ENCODE data around the gene CALN1.

CALN1 gene

DNA sequence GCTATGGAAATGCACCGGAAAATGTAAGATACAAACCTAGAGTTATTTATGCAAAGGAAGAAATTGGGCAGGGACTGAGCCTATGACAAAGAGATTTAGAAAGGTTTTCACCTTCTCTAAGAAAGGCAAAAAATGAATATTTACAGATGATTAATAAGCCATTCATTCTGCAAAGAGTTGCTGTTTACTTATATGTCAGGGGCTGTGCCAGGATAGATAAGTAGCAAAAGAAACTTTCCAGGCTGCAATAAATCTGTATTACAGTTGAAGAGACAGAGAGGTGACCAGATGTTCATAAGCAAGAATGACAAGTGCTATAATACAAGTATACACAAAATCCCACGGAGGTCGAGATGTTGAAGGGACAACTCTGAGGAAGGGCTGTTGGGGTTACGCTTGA is 299.6 kb downstream of the CALN1 start:
- 96% methylated on average over 4 of the region's 4 CpGs for WGBS (ENCODE audit: insufficient coverage)
- no peak overlapping the region for H3K27ac ChIP-seq (ENCODE audit: insufficient read depth in 1 of 2, low read depth in 1 of 2, low read length in 2 of 2, poor library complexity in 1 of 2, severe bottlenecking in 2 of 2)
- H3K27me3 ChIP-seq (replicated peaks in 2 of 5; ENCODE audit: control insufficient read depth in 4 of 5, insufficient read depth in 5 of 5, low read length in 4 of 5), result no peaks in the 10 kb centered on the region
- H3K36me3 ChIP-seq (ENCODE audit: control insufficient read depth in 4 of 4, insufficient read depth in 4 of 4, low read length in 3 of 4), result peaks cover 0 to 11% (median 3%) of the 10 kb centered on the region in 4 experiments
- no peak for DNase-seq
- H3K9me3 ChIP-seq (ENCODE audit: control extremely low read depth in 1 of 5, control insufficient read depth in 4 of 5, insufficient read depth in 2 of 5, low read depth in 1 of 5, low read length in 4 of 5), result peaks cover 1 to 13% (median 5%) of the 10 kb centered on the region in 5 experiments
- no peak overlapping the region for H3K4me3 ChIP-seq (ENCODE audit: control insufficient read depth in 1 of 7, extremely low read depth in 1 of 7, insufficient read depth in 4 of 7, low read depth in 2 of 7, low read length in 6 of 7)
- CTCF ChIA-PET, result interaction anchor here (1.0 kb wide), 1 partner anchor 10 kb away, joined by 5 read pairs; no protein-coding TSS in a partner anchor
- no peaks in the 10 kb centered on the region for H3K4me1 ChIP-seq (ENCODE audit: control extremely low read depth in 1 of 4, control insufficient read depth in 4 of 4, insufficient read depth in 4 of 4, low read length in 3 of 4)
- POLR2A ChIA-PET, result no interaction called here

DNA sequence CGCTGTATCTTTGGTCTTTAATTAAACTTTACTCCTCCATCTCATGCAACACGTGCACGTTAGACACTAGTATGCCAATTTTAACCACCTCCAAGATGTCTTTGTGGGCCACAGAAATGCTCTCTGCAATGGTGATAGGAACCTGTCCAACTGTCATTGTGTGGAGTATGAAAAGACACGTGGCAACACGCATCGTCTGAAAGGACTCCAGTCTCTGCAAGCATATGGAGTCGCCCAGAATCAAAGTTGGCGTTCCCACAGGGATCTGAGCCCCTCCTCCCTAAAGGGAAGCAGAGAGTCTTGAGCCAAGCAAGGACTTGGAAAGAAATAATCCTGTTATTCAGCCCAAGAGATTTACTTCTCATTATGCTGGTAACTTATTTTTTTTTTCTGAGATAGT is 301.1 kb downstream of the CALN1 start:
- Histone ChIP-seq H3K4me3 (ENCODE audit: control insufficient read depth in 1 of 7, extremely low read depth in 1 of 7, insufficient read depth in 4 of 7, low read depth in 2 of 7, low read length in 6 of 7) (no peak overlapping the region), H3K36me3 (ENCODE audit: control insufficient read depth in 4 of 4, insufficient read depth in 4 of 4, low read length in 3 of 4) (peaks cover 0 to 9% (median 3%) of the 10 kb centered on the region in 4 experiments), H3K27me3 (replicated peaks in 2 of 5; ENCODE audit: control insufficient read depth in 4 of 5, insufficient read depth in 5 of 5, low read length in 4 of 5) (no peaks in the 10 kb centered on the region), H3K27ac (ENCODE audit: insufficient read depth in 1 of 2, low read depth in 1 of 2, low read length in 2 of 2, poor library complexity in 1 of 2, severe bottlenecking in 2 of 2) (no peak overlapping the region), H3K4me1 (ENCODE audit: control extremely low read depth in 1 of 4, control insufficient read depth in 4 of 4, insufficient read depth in 4 of 4, low read length in 3 of 4) (peaks cover 0 to under 1% (median 0%) of the 10 kb centered on the region in 4 experiments), H3K9me3 (ENCODE audit: control extremely low read depth in 1 of 5, control insufficient read depth in 4 of 5, insufficient read depth in 2 of 5, low read depth in 1 of 5, low read length in 4 of 5) (peaks cover 1 to 13% (median 5%) of the 10 kb centered on the region in 5 experiments)
- ChIA-PET CTCF (no interaction called here), POLR2A (no interaction called here)
- 98% methylated on average over 6 of the region's 8 CpGs for WGBS (ENCODE audit: insufficient coverage)
- no peak for DNase-seq

DNA sequence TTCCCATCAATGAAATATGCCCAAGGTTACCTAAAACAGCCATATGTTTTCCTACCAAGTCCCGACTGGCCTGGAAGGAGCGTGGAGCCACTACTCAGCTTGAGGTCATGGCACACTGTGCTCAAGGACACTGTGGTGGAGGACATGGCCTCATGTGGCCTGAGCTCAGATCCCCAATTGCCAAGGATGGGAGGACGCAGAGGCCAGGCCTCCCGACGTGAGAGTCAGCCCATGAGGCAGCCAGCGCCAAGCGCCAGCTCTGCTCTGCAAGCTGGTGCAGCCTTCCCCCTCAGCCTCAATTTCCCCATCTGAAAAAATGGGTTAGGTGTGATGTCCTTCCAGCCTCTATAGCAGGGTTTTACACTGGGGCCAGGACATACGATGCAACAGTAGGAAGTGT is 302.6 kb downstream of the CALN1 start:
- DNase-seq, result no peak
- ChIA-PET CTCF (no interaction called here), POLR2A (no interaction called here)
- Histone ChIP-seq H3K4me3 (ENCODE audit: control insufficient read depth in 1 of 7, extremely low read depth in 1 of 7, insufficient read depth in 4 of 7, low read depth in 2 of 7, low read length in 6 of 7) (no peak overlapping the region), H3K27me3 (replicated peaks in 2 of 5; ENCODE audit: control insufficient read depth in 4 of 5, insufficient read depth in 5 of 5, low read length in 4 of 5) (no peaks in the 10 kb centered on the region), H3K4me1 (ENCODE audit: control extremely low read depth in 1 of 4, control insufficient read depth in 4 of 4, insufficient read depth in 4 of 4, low read length in 3 of 4) (peaks cover 0 to 3% (median 0%) of the 10 kb centered on the region in 4 experiments), H3K27ac (ENCODE audit: insufficient read depth in 1 of 2, low read depth in 1 of 2, low read length in 2 of 2, poor library complexity in 1 of 2, severe bottlenecking in 2 of 2) (no peak overlapping the region), H3K36me3 (ENCODE audit: control insufficient read depth in 4 of 4, insufficient read depth in 4 of 4, low read length in 3 of 4) (peaks cover 2 to 19% (median 4%) of the 10 kb centered on the region in 4 experiments), H3K9me3 (ENCODE audit: control extremely low read depth in 1 of 5, control insufficient read depth in 4 of 5, insufficient read depth in 2 of 5, low read depth in 1 of 5, low read length in 4 of 5) (peaks cover 1 to 13% (median 5%) of the 10 kb centered on the region in 5 experiments)
- 98% methylated on average over 4 of the region's 8 CpGs for WGBS (ENCODE audit: insufficient coverage)

DNA sequence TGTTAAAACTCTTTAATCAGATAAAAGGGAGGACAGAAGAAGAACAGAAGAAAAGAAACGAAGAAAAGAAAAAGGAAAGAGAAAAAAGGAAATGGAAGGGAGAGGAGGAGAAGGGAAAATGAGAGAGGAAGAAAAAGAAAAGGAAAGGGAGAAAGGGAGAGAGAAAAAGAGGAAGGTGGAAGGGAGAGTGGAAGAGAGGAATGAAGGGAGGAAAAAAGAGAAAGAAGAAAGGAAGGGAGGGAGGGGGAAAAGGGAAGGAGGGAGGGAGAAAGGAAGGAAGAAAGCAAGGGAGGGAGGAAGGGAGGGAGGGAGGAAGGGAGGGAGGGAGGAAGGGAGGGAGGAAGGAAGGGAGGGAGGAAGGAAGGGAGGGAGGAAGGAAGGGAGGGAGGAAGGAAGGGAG is 305.7 kb downstream of the CALN1 start:
- no peak for DNase-seq
- WGBS (ENCODE audit: insufficient coverage), result 91% methylated on average over 1 of the region's 1 CpG
- peaks cover 1 to 13% (median 5%) of the 10 kb centered on the region in 5 experiments for H3K9me3 ChIP-seq (ENCODE audit: control extremely low read depth in 1 of 5, control insufficient read depth in 4 of 5, insufficient read depth in 2 of 5, low read depth in 1 of 5, low read length in 4 of 5)
- POLR2A ChIA-PET, result interaction anchor here (1.0 kb wide), 1 partner anchor 26 kb away, joined by 3 read pairs; no protein-coding TSS in a partner anchor
- H3K27ac ChIP-seq (ENCODE audit: insufficient read depth in 1 of 2, low read depth in 1 of 2, low read length in 2 of 2, poor library complexity in 1 of 2, severe bottlenecking in 2 of 2), result no peak overlapping the region
- no peak overlapping the region for H3K4me3 ChIP-seq (ENCODE audit: control insufficient read depth in 1 of 7, extremely low read depth in 1 of 7, insufficient read depth in 4 of 7, low read depth in 2 of 7, low read length in 6 of 7)
- CTCF ChIA-PET, result interaction anchor here (0.8 to 1.5 kb wide), 3 partner anchors 9 to 16 kb away, joined by 3 to 4 read pairs (median 3); no protein-coding TSS in a partner anchor
- no peaks in the 10 kb centered on the region for H3K27me3 ChIP-seq (replicated peaks in 2 of 5; ENCODE audit: control insufficient read depth in 4 of 5, insufficient read depth in 5 of 5, low read length in 4 of 5)
- H3K36me3 ChIP-seq (ENCODE audit: control insufficient read depth in 4 of 4, insufficient read depth in 4 of 4, low read length in 3 of 4), result peaks cover 2 to 32% (median 6%) of the 10 kb centered on the region in 4 experiments
- H3K4me1 ChIP-seq (ENCODE audit: control extremely low read depth in 1 of 4, control insufficient read depth in 4 of 4, insufficient read depth in 4 of 4, low read length in 3 of 4), result peaks cover 0 to 6% (median 0%) of the 10 kb centered on the region in 4 experiments

DNA sequence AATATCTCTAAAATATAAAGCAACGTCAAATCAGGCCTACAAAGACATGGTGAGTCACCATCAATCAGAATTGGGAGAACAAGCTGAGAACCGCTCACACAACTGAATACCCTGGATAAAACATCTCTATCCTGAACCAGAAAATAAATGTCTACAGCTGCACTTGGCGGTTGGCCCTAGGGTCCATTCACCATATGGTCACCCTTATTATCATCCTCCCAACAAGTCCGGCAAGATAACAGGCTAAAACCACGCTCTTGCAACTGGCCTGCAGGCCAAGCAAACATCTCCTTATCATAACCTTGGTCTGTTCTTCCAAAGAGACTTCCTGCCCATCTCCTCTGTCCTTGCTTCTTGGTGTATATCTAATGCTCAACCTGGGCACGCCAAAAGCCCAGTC is 310.7 kb downstream of the CALN1 start:
- Histone ChIP-seq H3K4me1 (ENCODE audit: control extremely low read depth in 1 of 4, control insufficient read depth in 4 of 4, insufficient read depth in 4 of 4, low read length in 3 of 4) (peaks cover 0 to 7% (median 1%) of the 10 kb centered on the region in 4 experiments), H3K27ac (ENCODE audit: insufficient read depth in 1 of 2, low read depth in 1 of 2, low read length in 2 of 2, poor library complexity in 1 of 2, severe bottlenecking in 2 of 2) (no peak overlapping the region), H3K4me3 (ENCODE audit: control insufficient read depth in 1 of 7, extremely low read depth in 1 of 7, insufficient read depth in 4 of 7, low read depth in 2 of 7, low read length in 6 of 7) (no peak overlapping the region), H3K36me3 (ENCODE audit: control insufficient read depth in 4 of 4, insufficient read depth in 4 of 4, low read length in 3 of 4) (peaks cover 0 to 30% (median 8%) of the 10 kb centered on the region in 4 experiments), H3K9me3 (ENCODE audit: control extremely low read depth in 1 of 5, control insufficient read depth in 4 of 5, insufficient read depth in 2 of 5, low read depth in 1 of 5, low read length in 4 of 5) (no peaks in the 10 kb centered on the region), H3K27me3 (replicated peaks in 2 of 5; ENCODE audit: control insufficient read depth in 4 of 5, insufficient read depth in 5 of 5, low read length in 4 of 5) (no peaks in the 10 kb centered on the region)
- ChIA-PET CTCF (interaction anchor here (0.9 to 1.6 kb wide), 3 partner anchors 10 to 349 kb away, joined by 3 to 5 read pairs (median 4); no protein-coding TSS in a partner anchor), POLR2A (no interaction called here)
- 100% methylated on average over 4 of the region's 6 CpGs for WGBS (ENCODE audit: insufficient coverage)
- no peak for DNase-seq

DNA sequence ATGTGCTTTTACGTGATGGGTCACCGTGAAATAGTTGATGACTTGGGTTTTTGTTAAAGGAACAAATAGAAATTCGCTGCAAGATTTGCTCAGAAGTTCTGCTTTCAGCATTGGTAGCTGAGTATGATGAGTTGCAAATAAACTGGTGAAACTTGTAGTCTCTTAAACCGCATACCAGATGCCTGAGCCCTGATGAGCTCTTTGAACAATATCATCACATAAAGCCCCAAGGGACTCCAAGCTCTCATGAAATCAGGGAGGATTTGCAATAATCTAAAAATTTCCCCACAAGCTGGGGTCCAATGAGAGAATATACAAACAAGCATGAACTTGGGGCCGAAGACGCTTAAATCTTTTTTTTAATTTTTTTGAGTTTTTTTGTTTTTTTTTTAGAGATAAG is 312.4 kb downstream of the CALN1 start:
- H3K27ac ChIP-seq (ENCODE audit: insufficient read depth in 1 of 2, low read depth in 1 of 2, low read length in 2 of 2, poor library complexity in 1 of 2, severe bottlenecking in 2 of 2), result no peak overlapping the region
- ChIA-PET CTCF (interaction anchor here (1.1 kb wide), 1 partner anchor 14 kb away, joined by 3 read pairs; no protein-coding TSS in a partner anchor), POLR2A (no interaction called here)
- H3K36me3 ChIP-seq (ENCODE audit: control insufficient read depth in 4 of 4, insufficient read depth in 4 of 4, low read length in 3 of 4), result peaks cover 0 to 22% (median 6%) of the 10 kb centered on the region in 4 experiments
- 88% methylated on average over 3 of the region's 6 CpGs for WGBS (ENCODE audit: insufficient coverage)
- DNase-seq, result no peak
- H3K4me1 ChIP-seq (ENCODE audit: control extremely low read depth in 1 of 4, control insufficient read depth in 4 of 4, insufficient read depth in 4 of 4, low read length in 3 of 4), result peaks cover 0 to 9% (median 4%) of the 10 kb centered on the region in 4 experiments
- no peaks in the 10 kb centered on the region for H3K9me3 ChIP-seq (ENCODE audit: control extremely low read depth in 1 of 5, control insufficient read depth in 4 of 5, insufficient read depth in 2 of 5, low read depth in 1 of 5, low read length in 4 of 5)
- no peaks in the 10 kb centered on the region for H3K27me3 ChIP-seq (replicated peaks in 2 of 5; ENCODE audit: control insufficient read depth in 4 of 5, insufficient read depth in 5 of 5, low read length in 4 of 5)
- H3K4me3 ChIP-seq (ENCODE audit: control insufficient read depth in 1 of 7, extremely low read depth in 1 of 7, insufficient read depth in 4 of 7, low read depth in 2 of 7, low read length in 6 of 7), result no peak overlapping the region

DNA sequence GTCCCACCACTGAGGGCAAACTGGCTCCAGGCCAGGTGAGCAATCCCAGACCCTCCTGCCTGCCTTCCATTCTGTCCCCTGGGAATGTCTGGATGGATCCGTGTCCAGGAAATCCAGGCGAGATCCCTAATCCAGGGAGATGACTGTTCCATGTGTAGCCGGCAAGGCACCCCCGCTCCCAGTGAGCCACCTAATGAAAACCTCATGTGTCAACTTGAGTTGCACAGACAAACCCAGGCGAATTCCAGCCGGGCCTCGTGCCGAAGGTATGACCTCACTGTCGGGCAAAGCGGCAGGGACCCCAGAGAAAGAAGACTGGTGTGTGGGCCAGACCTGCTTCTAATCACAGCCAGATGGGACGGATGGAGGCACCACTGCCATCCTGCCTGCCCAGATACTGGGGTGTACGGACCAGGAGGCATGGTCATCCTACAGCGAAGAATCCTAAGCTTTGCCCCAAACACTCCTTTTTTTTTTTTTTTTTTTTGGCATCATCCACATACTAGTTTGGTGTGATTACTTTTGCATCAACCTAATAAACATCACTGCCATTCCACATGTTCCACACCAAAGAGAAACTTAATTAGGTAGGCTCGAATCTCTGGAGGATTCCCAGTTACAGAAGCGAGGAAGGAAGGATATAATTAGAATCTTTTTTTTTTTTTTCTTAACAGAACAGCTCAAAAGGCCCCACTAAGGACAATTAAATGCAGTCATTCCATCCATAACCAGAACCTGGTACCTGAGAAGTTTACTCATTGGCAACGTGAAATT is 313.1 kb downstream of the CALN1 start:
- DNase-seq, result no peak
- Histone ChIP-seq H3K4me1 (ENCODE audit: control extremely low read depth in 1 of 4, control insufficient read depth in 4 of 4, insufficient read depth in 4 of 4, low read length in 3 of 4) (peaks cover 0 to 9% (median 4%) of the 10 kb centered on the region in 4 experiments), H3K27ac (ENCODE audit: insufficient read depth in 1 of 2, low read depth in 1 of 2, low read length in 2 of 2, poor library complexity in 1 of 2, severe bottlenecking in 2 of 2) (no peak overlapping the region), H3K4me3 (ENCODE audit: control insufficient read depth in 1 of 7, extremely low read depth in 1 of 7, insufficient read depth in 4 of 7, low read depth in 2 of 7, low read length in 6 of 7) (no peak overlapping the region), H3K36me3 (ENCODE audit: control insufficient read depth in 4 of 4, insufficient read depth in 4 of 4, low read length in 3 of 4) (peaks cover 0 to 15% (median 6%) of the 10 kb centered on the region in 4 experiments), H3K9me3 (ENCODE audit: control extremely low read depth in 1 of 5, control insufficient read depth in 4 of 5, insufficient read depth in 2 of 5, low read depth in 1 of 5, low read length in 4 of 5) (no peaks in the 10 kb centered on the region), H3K27me3 (replicated peaks in 2 of 5; ENCODE audit: control insufficient read depth in 4 of 5, insufficient read depth in 5 of 5, low read length in 4 of 5) (no peaks in the 10 kb centered on the region)
- ChIA-PET CTCF (interaction anchor here (1.0 to 1.1 kb wide), 2 partner anchors 15 to 84 kb away, joined by 3 read pairs; no protein-coding TSS in a partner anchor), POLR2A (no interaction called here)
- 98% methylated on average over 14 of the region's 16 CpGs for WGBS (ENCODE audit: insufficient coverage)
